GM12892 (cell line): ENCODE results near the gene MRPS22.

ENCODE experiments used
- POLR2A ChIP-seq: IDR thresholded peaks from 2 replicates; pipeline ENCODE4 v1.6.1; 2011; ENCODE audit warnings: low read depth, low read length, control low read depth
- POLR2AphosphoS5 ChIP-seq: IDR thresholded peaks from 2 replicates; pipeline ENCODE4 v1.6.1; 2011; ENCODE audit warnings: low read depth, low read length, control low read depth
- TAF1 ChIP-seq: IDR thresholded peaks from 2 replicates; pipeline ENCODE4 v1.6.1; 2011; ENCODE audit warnings: low read depth, mild to moderate bottlenecking, control low read depth, low read length, borderline replicate concordance

DNA sequence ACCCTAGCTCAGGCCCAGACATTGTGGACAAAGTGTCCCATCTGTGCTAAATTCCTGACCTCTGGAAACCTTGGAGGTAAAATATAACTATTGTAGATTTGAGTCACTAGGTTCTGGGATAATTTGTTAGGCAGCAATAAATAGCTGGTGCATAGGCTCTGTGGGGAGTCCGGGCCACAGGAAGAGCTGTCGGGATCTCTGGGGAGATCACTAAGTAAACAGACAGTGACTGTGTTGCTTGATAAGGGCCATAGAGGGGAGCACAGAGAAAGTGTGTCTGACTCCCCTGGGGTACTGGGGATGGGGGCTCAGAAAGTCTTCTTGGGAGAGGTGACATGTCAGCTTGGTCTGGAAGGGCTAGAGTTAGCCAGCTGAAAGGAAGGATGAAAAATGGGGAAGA is 37.7 kb upstream of the MRPS22 start:
- TF ChIP-seq POLR2AphosphoS5 (no peak), POLR2A (no peak), TAF1 (no peak)
